NCI-H187 treated with DMSO at 0.1 percent for 48 hours (cell line): ENCODE data around the gene SAMD8.

ENCODE experiments used
- DNase-seq: peaks from one replicate; lab custom pipeline; 2025; lab: John Stamatoyannopoulos, UW

Gene SAMD8

DNA sequence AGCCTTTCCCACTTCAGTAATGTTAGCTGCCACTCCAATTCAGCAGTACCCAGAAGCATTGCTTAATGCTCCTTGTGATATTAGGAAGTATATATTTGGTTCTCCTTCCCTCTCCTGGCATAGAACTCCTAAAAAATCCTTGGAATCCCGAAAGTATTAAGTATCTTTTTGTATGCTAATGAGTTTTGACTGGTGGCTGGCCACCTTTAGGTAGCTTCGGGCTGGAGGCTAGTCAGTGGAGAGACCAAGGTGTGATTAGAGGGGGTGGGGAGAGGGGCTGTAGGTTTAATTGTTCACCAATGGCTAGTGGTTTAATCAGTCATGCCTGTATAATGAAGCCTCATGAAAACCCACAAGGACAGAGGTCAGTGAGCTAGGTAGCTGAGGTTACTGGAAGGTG is 112.1 kb downstream of the SAMD8 start:
- no peak for DNase-seq

GRCh38 chr10:75226095-75226494 is 114.6 kb downstream of the SAMD8 start:
- no peak for DNase-seq

DNA sequence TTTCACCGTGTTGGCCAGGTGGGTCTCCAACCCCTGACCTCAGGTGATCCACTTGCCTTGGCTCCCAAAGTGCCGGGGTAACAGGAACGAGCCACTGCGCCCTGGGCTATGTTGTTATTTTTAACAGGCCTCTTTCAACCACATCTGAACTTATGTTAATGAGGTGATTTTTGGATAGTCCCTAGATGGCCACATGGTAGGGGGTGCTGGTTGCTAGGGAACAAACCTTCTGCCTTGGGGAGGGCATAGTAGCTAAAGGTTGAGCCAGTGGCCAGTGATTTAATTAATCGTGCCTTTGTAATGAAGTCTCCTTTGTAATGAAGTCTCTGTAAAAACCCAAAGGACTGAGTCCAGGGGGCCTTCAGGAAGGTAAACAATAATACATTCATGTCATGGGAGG is 115.2 kb downstream of the SAMD8 start:
- DNase-seq, result no peak

- no peak for DNase-seq
These were observed 116.8 kb downstream of the SAMD8 start for GRCh38 chr10:75228278-75228677.

DNA sequence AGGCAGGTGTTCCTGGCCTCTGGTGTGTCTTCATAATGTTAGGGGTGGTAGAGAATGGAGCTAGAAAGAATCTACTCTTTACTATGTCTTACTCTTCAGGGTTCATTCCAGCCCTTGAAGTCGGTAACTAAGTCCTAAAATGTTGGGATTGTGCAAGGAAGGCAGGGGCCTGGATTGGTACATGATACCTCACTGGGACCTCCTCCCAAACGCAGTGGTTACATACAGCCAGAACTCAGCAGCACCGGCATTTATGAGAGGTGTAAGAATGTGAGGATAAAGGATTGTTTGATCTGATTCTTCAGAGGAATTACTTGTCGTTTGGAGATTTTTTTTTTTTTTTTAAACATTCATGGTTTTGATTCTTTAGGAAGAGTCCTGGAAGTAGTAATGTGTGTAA is 117.4 kb downstream of the SAMD8 start:
- DNase-seq, result no peak

DNA sequence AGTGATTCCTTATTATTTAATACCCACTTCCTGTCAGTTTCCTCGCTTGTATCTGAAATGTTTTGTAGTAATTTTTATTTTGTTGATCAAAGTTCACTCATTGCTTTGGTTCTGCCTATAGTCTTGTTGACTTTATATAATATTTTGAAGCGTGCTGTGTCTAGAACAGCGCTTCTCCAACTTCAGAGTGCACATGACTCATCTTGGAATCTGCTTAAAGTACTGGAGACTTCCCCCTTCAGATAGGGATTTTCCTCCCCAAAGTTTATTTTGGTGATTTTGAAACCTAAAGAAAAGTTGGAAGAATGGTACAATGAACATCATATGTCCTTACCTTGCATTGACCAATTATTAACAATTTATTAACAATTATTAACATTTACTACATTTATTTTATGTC is 118.5 kb downstream of the SAMD8 start:
- no peak for DNase-seq

GRCh38 chr10:75230600-75231038 is 119.2 kb downstream of the SAMD8 start:
- DNase-seq, result no peak
